HepG2 (cell line): ENCODE data around the gene UBE3D. TPM values are rescaled to one million over a fixed set of nuclear protein-coding genes. Genes with fewer than 3 reads are reported as not detected.

Source experiments
- ATAC-seq: fragments of 200-7000 bp; cut with Tn5 transposase; 3 replicates; pipeline ENCODE4 v1.9.1; 2020; ENCODE audit warnings: mild to moderate bottlenecking, moderate library complexity
- BruUV-seq: library from RNA; stranded (reverse); fragments of 400-500 nt; replicated peaks from 2 replicates; lab custom pipeline; 2021; lab: Mats Ljungman, UMichigan
- CTCF ChIA-PET: fragments of 300-600 bp; formaldehyde crosslinking; extraction: SDS; loops from one replicate; lab custom pipeline; 2021; ENCODE audit warnings: low total read pairs, inconsistent platforms, low intra/inter-chr PET ratio; lab: Yijun Ruan, JAX
- POLR2A ChIA-PET: fragments of 350-600 bp; sonication (Branson Sonifier 250); formaldehyde crosslinking; loops from one replicate; lab custom pipeline; 2020; ENCODE audit warnings: antibody characterized with exemption, inconsistent platforms; lab: Yijun Ruan, JAX
- DNase-seq: peaks from one replicate; pipeline ENCODE4 v3.0.0-alpha.2; 2015; ENCODE audit warnings: low spot score
- FAIRE-seq: peaks from 3 replicates; lab custom pipeline; 2011; peaks lifted over from hg19 to GRCh38; lab: Jason Lieb, UNC
- H2AFZ ChIP-seq: one replicate; pipeline ENCODE4 v1.6.1; 2011; ENCODE audit warnings: low read length, inconsistent platforms
- H3K27ac ChIP-seq: fragments of 300-600 bp; 3 replicates; pipeline ENCODE4 v1.8.0; 2011; ENCODE audit warnings: mixed run types, mild to moderate bottlenecking, mixed read lengths, low read length, inconsistent platforms; ENCODE audit not compliant: insufficient read depth; ENCODE audit errors: extremely low read length
- H3K27me3 ChIP-seq, 2 experiments: fragments of 200-600 bp in 1 of 2; 2 replicates in 1 of 2; 3 replicates in 1 of 2; pipeline versions ENCODE4 v1.6.0 to v1.8.0; 2011; ENCODE audit warnings: low read length in 2 of 2, mild to moderate bottlenecking in 2 of 2, moderate library complexity in 2 of 2, inconsistent platforms in 1 of 2; ENCODE audit not compliant: insufficient read depth in 2 of 2, control insufficient read depth in 1 of 2
- H3K36me3 ChIP-seq, 2 experiments: fragments of 200-600 bp in 1 of 2; replicated peaks in 1 of 2; 2 replicates in 1 of 2; 3 replicates in 1 of 2; pipeline versions ENCODE4 v1.5.1 to v1.8.0; 2011; ENCODE audit warnings: low read length in 2 of 2, inconsistent platforms in 1 of 2; ENCODE audit not compliant: insufficient read depth in 2 of 2, control insufficient read depth in 1 of 2
- H3K4me1 ChIP-seq: 2 replicates; pipeline ENCODE4 v1.5.1; 2012; ENCODE audit warnings: low read length, inconsistent platforms; ENCODE audit not compliant: insufficient read depth
- H3K4me2 ChIP-seq: 2 replicates; pipeline ENCODE4 v1.6.0; 2011; ENCODE audit warnings: low read depth, low read length, inconsistent platforms
- H3K4me3 ChIP-seq, 3 experiments: fragments of 200-600 bp in 1 of 3; sonication (generic), shearing (Covaris generic) in 1 of 3; replicated peaks in 1 of 3; 2 replicates each; pipeline ENCODE4 v1.5.1; 2011 to 2016; ENCODE audit warnings: low read length in 3 of 3, inconsistent platforms in 2 of 3, low read depth in 2 of 3, mild to moderate bottlenecking in 2 of 3, control low read depth in 1 of 3, mixed read lengths in 1 of 3; ENCODE audit not compliant: insufficient read depth in 1 of 3
- H3K79me2 ChIP-seq: one replicate; pipeline ENCODE4 v1.6.1; 2011; ENCODE audit warnings: low read length, inconsistent platforms; ENCODE audit not compliant: insufficient read depth
- H3K9ac ChIP-seq: 2 replicates; pipeline ENCODE4 v1.6.0; 2011; ENCODE audit warnings: mild to moderate bottlenecking, low read depth, low read length, inconsistent platforms; ENCODE audit not compliant: insufficient read depth
- H3K9me3 ChIP-seq: 2 replicates; pipeline ENCODE4 v1.5.1; 2012; ENCODE audit warnings: mild to moderate bottlenecking, low read length
- H4K20me1 ChIP-seq: 2 replicates; pipeline ENCODE4 v1.6.0; 2011; ENCODE audit warnings: inconsistent platforms, mild to moderate bottlenecking, low read length, moderate library complexity; ENCODE audit not compliant: insufficient read depth
- EHMT2 ChIP-seq: fragments of 200-600 bp; sonication (generic); IDR thresholded peaks from 2 replicates; pipeline ENCODE4 v1.7.0; 2017; ENCODE audit warnings: antibody characterized with exemption, low read depth, low read length, borderline replicate concordance
- MAF1 ChIP-seq: sonication (generic); formaldehyde crosslinking; IDR thresholded peaks from 2 replicates; pipeline ENCODE4 v1.5.0; 2020; ENCODE audit warnings: missing genetic modification reagents, borderline replicate concordance
- MEF2D ChIP-seq: sonication (generic); formaldehyde crosslinking; IDR thresholded peaks from 2 replicates; pipeline ENCODE4 v1.5.1; 2020; ENCODE audit warnings: mild to moderate bottlenecking, missing genetic modification reagents
- MNT ChIP-seq: fragments of 450-650 bp; IDR thresholded peaks from 2 replicates; pipeline ENCODE4 v1.6.1; 2016
- PHB2 ChIP-seq: fragments of 450-650 bp; IDR thresholded peaks from 2 replicates; pipeline ENCODE4 v1.6.1; 2018; ENCODE audit not compliant: partially characterized antibody
- PLSCR1 ChIP-seq: sonication (generic); formaldehyde crosslinking; IDR thresholded peaks from 2 replicates; pipeline ENCODE4 v1.5.0; 2020; ENCODE audit warnings: missing genetic modification reagents, mild to moderate bottlenecking, borderline replicate concordance
- PRMT3 ChIP-seq: sonication (generic); formaldehyde crosslinking; IDR thresholded peaks from 2 replicates; pipeline ENCODE4 v1.8.1; 2022; ENCODE audit warnings: low read depth, mild to moderate bottlenecking, moderate library complexity, missing genetic modification reagents, borderline replicate concordance
- TAF1 ChIP-seq: sonication (generic); formaldehyde crosslinking; IDR thresholded peaks from 2 replicates; pipeline ENCODE4 v1.4.0; 2020; ENCODE audit warnings: missing genetic modification reagents
- ZBTB33 ChIP-seq: sonication (generic); formaldehyde crosslinking; IDR thresholded peaks from 2 replicates; pipeline ENCODE4 v1.4.0; 2020; ENCODE audit warnings: missing genetic modification reagents
- ZBTB46 ChIP-seq: sonication (generic); formaldehyde crosslinking; IDR thresholded peaks from 2 replicates; pipeline ENCODE4 v1.4.0; 2020; ENCODE audit warnings: mild to moderate bottlenecking, missing genetic modification reagents, borderline replicate concordance
- ZNF629 ChIP-seq: sonication (generic); formaldehyde crosslinking; conservative IDR thresholded peaks from 2 replicates; pipeline ENCODE4 v1.5.0; 2020; ENCODE audit warnings: missing genetic modification reagents
- ZNF644 ChIP-seq: IDR thresholded peaks from 2 replicates; pipeline ENCODE4 v1.6.1; 2016; ENCODE audit warnings: low read depth
- WGBS: methylation state at CpG from one replicate; pipeline ENCODE4 v1.1.6; 2017; ENCODE audit warnings: low lambda C conversion rate; 5-methylcytosine and 5-hydroxymethylcytosine counted together
- in situ Hi-C: cut with HindIII; loops from 2 replicates; pipeline ENCODE4 v1.10.0; 2017; ENCODE audit warnings: low pct_unique_long_range_greater_than_20kb; ENCODE audit not compliant: extremely low pct_ligation_motif_present
- intact Hi-C: fragments of 100-400 bp; cut with micrococcal nuclease; formaldehyde crosslinking; loops from one replicate; pipeline ENCODE4 v1.10.0; 2022; ENCODE audit not compliant: unreplicated experiment
- polyA plus RNA-seq, 8 experiments: library from polyadenylated mRNA; depleted of rRNA in 3 of 8; stranded (reverse) in 7 of 8; unstranded in 1 of 8; fragments of >200 nt; fragmentation: Illumina TruSeq in 4 of 8; extraction: Trizol in 4 of 8; gene quantifications; 2 replicates each; pipeline versions ENCODE4 v1.2.1 to v1.2.3, GENCODE V29; 2011 to 2016; ENCODE audit warnings: low read depth in 4 of 8, missing spikeins in 1 of 8, mixed read lengths in 1 of 8; ENCODE audit not compliant: insufficient read depth in 1 of 8
- total RNA-seq, 5 experiments: library from RNA; depleted of rRNA; stranded (reverse); fragments of >200 nt; fragmentation: Illumina TruSeq; extraction: Trizol; gene quantifications; 2 replicates each; pipeline ENCODE4 v1.2.3, GENCODE V29; 2016; ENCODE audit warnings: low read depth in 1 of 5

Gene UBE3D
- total and polyA plus RNA-seq, 2 of the 13 experiments (the other 11 are each of a cell fraction or from before 2014, with no cell fraction given): 5.1 to 11.4 TPM

GRCh38 chr6:83071023-83071422 lies 5.4 kb upstream of the UBE3D start:
- no peak for FAIRE-seq
- Histone ChIP-seq H3K9ac (no peak overlapping the region), H3K4me3 (no peak overlapping the region), H3K27ac (no peak overlapping the region), H3K4me2 (no peak overlapping the region), H3K27me3 (no peaks in the 10 kb centered on the region; a peak in 1 of 5 replicates), H3K79me2 (peaks cover 18% of the 10 kb centered on the region), H3K9me3 (no peaks in the 10 kb centered on the region), H3K4me1 (peaks cover 14% of the 10 kb centered on the region), H4K20me1 (no peaks in the 10 kb centered on the region), H3K36me3 (no peaks in the 10 kb centered on the region), H2AFZ (no peak overlapping the region)
- POLR2A ChIA-PET: no interaction called here
- intact Hi-C loops: no loop called here
- no peak for ATAC-seq
- BruUV-seq: no TSS peak
- in situ Hi-C loops: loop anchor here (25.0 kb wide), 1 partner anchor 484 kb away; no protein-coding TSS in a partner anchor
- WGBS: 96% methylated on average over 4 of the region's 4 CpGs
- DNase-seq: no peak
- CTCF ChIA-PET: no interaction called here
- TF ChIP-seq MEF2D (CRISPR knock-in tag): no peak
- no peak for TF ChIP-seq PHB2
- no peak for TF ChIP-seq ZBTB33
- no peak for TF ChIP-seq PRMT3
- no peak for TF ChIP-seq MAF1
- TF ChIP-seq MNT: no peak
- no peak for TF ChIP-seq ZBTB46 (CRISPR knock-in tag)
- TF ChIP-seq ZNF629 (CRISPR knock-in tag): no peak
- TF ChIP-seq ZNF644 (CRISPR knock-in tag): no peak
- TF ChIP-seq PLSCR1 (CRISPR knock-in tag): no peak
- no peak for TF ChIP-seq EHMT2
- no peak for TF ChIP-seq TAF1 (CRISPR knock-in tag)
